ENCODE data around the gene SEPTIN5.

Gene SEPTIN5

DNA sequence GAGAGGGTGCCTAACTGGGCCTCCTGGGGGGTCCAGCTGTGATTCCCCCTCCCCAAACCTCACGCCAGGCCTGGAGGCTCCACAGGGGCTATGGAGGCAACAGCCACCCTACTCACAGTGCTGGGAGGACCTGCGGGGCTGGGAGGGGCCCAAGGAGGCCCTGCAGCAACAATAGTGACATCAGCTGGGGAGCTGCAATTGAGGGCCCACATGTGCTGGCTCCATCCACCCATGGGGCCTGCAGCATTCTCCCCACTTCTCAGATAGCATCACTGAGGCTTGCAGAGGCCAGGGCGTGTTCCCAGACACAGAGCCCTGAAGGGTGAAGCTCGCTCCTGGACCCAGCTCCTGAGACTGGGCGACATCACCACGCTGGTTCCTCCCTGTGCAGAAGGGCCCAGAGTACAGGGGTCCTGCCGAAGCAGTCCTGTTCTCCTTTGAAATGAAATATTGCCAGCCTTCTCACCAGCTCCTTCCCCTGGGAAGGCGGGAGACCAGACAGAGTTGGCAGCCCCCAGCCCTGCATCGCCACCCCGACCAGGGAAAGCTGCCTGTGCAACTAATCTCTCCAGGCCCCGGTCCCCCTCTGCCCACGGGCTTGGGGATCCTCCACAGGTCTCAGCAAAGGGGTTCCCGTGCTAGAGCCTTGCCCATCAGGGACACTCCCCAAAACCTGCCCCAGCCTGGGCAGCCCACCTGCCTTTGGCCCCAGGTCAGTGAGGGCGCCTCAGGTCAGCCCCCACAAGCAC is 37.4 kb downstream of the SEPTIN5 start:
- DNase-seq = no peak

DNA sequence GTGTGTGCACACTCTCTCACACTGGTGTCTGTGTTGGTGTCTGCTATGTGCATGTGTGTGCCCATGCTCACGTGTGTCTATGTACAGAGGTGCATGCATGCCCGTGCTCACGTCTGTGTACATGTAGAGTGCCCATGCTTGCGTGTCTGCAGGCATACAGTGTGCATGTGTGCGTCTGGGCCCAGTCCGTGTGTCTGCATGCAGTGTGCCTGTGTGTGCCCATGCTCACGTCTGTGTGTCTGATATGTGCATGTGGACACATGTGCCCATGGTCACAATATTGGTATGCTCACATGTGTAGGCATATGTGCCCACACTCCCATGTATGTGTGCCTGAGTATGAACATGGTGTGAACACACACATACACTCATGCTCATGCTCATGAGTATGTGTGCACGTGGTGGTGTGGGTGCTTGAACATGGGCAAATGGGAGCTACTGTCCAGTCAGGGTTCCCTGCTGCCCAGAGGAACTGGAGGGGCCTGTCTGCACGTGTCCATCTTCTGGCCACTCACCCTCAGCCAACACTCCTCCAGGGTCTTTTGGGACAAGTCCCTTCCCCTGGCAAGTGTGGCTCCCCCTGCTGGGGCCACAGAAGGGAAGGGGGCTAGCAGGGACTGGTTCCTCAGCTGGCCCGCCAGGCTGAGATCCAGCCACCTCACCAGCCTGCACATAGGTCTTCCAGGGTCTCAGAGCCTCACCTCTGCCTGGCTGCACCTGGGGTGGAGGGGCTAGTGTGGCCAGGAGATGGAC is 39.0 kb downstream of the SEPTIN5 start:
- DNase-seq = no peak

- no peak for DNase-seq
These were observed 39.8 kb downstream of the SEPTIN5 start for GRCh38 chr22:19753996-19754700.

DNA sequence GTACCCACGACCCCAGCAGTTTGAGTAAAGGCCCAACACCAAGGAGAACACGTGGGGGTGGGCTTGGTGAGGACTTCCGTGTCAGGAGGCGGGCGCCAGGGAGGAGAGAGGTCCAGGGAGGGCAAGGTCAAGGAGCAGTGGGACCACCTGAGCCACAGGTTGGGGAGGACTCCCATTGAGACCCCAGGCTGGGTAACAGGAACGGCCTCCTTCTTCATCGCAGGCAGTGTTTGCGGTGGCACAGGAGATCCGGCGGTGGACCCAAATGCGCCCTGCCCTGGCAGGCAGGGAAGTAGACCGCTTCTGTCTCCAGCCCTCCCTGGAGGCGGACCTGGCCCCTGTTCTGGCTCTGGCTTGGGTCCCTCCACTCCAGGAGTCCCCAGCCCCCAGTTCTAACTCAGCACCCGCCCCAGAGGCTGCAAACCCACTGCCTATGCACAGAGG is 40.4 kb downstream of the SEPTIN5 start:
- no peak for DNase-seq

- no peak for DNase-seq
These were observed 40.9 kb downstream of the SEPTIN5 start for GRCh38 chr22:19755145-19755710.

GRCh38 chr22:19755722-19756287 is 41.5 kb downstream of the SEPTIN5 start:
- no peak for DNase-seq

DNA sequence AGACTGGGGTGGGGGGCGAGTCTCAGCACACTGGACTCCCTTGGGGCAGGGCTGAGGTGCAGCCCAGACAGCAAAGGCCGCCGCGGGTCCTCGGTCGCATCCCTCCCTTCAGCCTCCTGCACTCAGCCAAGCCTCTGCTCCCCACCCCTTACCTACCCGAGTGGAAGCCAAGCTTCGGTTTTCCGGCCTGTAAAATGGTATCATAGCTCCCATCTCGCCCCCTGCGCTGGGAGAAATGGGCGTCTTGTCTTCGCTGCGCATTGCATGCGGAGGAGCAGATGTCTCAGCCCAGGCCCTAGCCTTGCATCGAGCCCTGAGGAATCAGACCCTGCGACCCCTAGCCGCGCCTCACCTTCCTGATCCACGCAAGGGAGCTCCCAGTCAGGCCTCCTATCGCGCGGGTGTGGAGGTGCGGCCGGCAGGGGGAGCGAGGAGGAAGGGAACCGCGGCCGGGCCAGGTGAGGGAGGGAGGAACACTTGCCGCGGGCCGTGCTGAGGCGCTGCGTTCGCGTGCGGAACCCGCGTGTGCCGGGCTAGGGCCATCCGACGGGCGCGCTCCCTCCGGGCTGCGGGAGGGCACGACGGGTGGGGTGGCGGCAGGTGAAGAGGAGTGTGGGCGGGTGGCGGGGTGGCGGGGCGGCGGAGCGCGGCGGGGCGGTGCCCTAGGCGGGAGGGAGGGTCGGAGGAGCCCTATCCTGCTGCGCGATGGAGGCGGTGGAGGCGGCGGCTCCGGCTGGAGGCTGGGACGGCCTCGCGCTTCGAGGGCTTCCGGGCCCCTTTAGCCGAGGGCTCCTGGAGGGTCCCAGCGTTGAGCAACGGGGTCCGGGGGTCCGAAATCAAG is 42.2 kb downstream of the SEPTIN5 start:
- DNase-seq = peak; percentile 57

DNA sequence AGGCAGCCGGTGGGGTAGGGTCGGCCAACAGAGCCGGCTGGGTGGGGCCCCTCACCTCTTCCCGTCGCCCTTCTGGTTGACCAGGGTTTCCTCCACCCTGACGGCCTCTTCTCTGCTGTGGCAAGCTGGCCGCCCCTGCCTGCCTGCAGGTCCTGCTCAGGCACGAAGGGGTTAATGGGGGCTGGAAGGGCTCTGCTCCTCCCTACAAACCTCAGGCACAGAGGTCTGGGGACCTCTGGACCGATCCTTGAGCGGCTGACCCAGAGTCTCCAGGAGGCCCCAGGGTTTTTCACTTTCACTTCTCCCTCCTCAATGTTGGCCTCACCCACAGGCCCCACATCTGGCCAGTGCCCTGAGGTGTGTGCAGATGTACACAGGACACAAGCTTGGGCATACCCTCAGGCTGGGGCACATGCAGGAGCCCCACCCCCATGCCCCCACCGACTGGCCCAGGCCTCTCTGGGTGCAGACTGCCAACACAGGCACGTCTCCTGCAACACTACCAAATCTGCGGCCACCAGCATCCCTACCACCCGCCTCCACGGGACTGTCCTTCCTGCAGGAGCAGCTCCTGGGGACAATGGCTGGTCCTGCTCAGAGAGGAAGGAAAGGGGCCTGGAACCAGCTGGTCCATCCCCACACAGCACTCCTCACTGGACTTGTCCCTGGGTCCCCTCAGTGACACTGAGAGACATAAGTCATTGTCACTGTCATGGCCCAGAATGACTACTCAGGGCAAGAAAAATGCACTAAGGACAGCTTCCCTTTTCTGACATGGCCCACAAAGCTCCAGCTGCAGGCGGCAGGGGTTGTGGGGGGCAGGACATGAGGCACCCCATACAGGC is 43.1 kb downstream of the SEPTIN5 start:
- no peak for DNase-seq

GRCh38 chr22:19757985-19758895 is 43.9 kb downstream of the SEPTIN5 start:
- no peak for DNase-seq

DNA sequence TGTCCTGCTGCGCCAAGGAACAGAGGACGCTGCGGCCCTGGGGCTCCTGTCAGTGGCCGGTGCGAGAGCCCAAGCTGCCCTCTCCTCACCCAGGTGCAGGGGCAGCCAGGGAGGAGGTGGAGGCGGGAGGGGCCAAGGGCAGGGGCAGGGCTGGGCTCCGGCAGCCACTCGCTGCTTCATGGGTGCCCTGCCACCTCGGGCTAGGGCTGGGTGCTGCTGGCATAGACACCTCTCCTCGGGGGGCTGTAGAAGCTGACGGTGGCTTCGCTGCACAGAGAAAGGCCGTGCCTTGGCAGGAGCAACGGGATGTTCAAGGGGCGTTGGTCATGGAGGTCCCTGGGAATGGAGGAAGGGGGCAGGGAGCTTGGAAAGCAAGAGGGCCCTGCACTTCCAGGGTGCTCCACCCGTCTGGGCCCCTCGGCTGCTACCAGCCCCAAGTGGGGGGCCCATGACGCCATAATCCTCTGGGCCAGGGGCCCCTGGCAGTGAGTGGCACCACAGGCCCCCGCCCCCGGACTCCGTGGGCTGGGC is 44.7 kb downstream of the SEPTIN5 start:
- DNase-seq = no peak

- DNase-seq = no peak
These were observed 45.2 kb downstream of the SEPTIN5 start for GRCh38 chr22:19759427-19760057.

- DNase-seq = no peak
These were observed 46.0 kb downstream of the SEPTIN5 start, which contains the start of gene TBX1 for GRCh38 chr22:19760058-19760950. Gene TBX1 (plus strand): TSS chr22:19760778. CDS start chr22:19760844, 66 bp downstream.

DNA sequence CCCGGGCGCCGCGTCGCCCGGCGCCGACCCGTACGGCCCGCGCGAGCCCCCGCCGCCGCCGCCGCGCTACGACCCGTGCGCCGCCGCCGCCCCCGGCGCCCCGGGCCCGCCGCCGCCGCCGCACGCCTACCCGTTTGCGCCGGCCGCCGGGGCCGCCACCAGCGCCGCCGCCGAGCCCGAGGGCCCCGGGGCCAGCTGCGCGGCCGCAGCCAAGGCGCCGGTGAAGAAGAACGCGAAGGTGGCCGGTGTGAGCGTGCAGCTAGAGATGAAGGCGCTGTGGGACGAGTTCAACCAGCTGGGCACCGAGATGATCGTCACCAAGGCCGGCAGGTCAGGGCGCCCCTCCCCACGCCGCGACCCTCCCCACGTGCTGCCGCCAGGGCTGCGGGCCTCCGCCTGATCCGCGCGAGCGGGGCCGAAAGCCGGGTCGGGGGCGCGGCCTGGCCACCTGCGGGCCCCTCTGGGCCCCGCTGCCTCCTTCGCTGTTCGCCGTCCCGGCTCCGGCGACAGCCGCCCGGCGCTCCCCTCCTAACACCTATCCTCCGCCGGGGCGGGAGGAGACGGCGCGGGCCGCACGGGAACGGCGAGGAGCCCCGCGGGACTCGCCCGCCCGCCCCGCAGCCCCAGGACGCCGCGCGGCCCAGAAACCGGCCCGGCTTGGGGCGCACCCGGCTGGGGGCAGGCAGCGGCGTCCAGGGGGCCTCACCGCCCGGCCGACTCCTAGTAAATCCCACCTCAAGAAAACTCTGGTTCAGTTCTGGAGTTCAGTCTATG is 46.8 kb downstream of the SEPTIN5 start:
- no peak for DNase-seq

DNA sequence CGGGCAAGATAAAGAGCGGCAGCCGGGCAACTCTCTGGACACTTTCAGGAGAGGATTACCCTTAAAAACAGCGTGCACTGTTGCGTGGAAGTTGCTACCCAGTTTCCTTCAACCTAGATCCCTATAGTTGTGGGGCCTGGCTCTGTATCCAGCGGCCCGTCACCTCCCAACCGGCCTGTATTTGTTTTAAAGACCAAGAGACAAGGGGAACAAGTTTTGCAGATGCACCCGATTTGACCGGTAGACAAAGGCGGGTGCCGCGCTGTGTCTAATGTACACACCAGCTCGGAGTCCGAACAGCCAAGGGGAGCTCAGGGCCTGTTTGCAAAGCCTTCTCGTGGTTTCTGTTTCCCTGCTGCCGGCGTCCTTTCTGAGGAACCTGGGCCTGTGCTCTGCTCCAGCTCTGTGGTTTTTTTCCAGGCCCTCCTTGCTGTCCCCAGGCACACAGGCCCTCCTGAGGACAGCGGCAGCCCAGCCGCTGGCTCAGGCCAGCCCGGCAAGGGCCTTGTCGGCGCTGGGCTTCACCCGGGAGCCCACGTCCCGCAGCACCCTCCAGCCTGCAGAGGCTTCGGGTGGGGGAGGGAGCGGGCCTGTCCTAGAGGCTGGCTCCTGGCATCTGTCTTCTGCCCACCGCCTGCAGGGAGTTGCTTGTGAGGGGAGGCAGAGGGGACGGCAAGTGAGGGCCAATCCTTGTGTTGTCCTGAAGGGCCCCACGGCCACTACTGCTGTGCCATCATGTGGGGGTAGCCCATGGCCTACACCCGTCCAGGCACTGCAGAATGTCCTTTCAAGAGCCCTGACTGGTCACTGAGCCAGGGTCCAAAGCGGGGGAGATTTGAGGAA is 47.6 kb downstream of the SEPTIN5 start:
- no peak for DNase-seq

- no peak for DNase-seq
These were observed 48.5 kb downstream of the SEPTIN5 start for GRCh38 chr22:19762568-19763457.

All from NCI-H1048 (cell line).